ENCODE results near the gene ZMYND8. TPM values are rescaled to one million over a fixed set of nuclear protein-coding genes. Genes with fewer than 3 reads are reported as not detected.

ZMYND8 gene
- total and polyA plus RNA-seq, 2 of the 4 experiments (the other 2 are of a cell fraction) = 24.0 to 28.2 TPM

DNA sequence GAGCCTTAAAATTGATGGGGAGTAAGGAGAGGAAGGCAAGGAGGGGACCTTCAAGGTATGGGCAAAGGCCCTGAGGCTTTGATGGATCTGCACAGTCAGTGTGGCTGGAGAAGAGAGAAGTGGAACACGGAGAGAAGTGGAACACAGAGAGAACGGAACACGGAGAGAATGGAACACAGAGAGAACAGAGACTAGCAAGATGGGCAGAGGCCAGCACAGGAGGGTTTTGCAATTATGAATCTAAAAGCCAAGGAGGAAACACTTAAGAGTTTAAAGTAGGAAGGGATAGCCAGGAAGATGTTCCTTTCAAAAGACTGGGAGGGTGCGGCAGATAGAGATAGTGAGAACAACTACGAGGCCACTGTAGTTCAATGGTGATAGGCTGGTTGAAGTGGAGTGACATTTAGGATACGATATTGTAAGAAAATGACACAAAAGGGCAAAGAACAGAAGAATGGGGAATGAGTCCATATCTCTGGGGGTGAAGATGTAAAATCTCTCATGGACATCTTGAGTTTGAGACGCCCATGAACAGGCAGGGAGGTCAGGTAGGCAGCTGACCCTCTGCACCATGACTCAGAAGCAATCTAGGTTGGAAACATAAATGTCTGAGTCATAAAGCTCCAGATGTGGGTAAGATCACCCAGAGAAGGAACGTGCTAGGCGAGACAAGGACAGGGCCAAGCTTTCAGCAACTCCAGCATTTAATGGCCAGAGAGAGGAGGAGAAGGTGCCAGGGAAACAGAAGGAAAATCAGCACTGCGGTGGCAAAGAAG is 25.4 kb downstream of the ZMYND8 start (continued):
- TF ChIP-seq MAFK (IDR thresholded peaks at IDR 0.05; ENCODE audit: low read depth, low read length) = peak; percentile 18; the same call in 1 of the 2 replicates
- no peak for TF ChIP-seq POLR2A (IDR thresholded peaks at IDR 0.05; ENCODE audit: low read depth, low read length)
- TF ChIP-seq BHLHE40 (IDR thresholded peaks at IDR 0.05; ENCODE audit: low read depth, low read length) = peak; percentile 90
- TF ChIP-seq FOS (IDR thresholded peaks at IDR 0.05; ENCODE audit: low read depth, low read length) = peak; percentile 96

- peaks cover 36 to 74% of the 10 kb centered on the region in 2 experiments for H3K79me1 ChIP-seq (ENCODE audit: low read depth in 1 of 2, low read length in 2 of 2)
- BruUV-seq (replicated peaks) = no TSS peak
- H3K56ac ChIP-seq (ENCODE audit: extremely low read depth, insufficient read depth, low read length) = no peak overlapping the region
- no peaks in the 10 kb centered on the region for H4K20me1 ChIP-seq (ENCODE audit: insufficient read depth, low read length)
- dilution Hi-C loops (cut with HindIII; ENCODE audit: low sequenced_read_pairs, unreplicated experiment) (no loop called here), in situ Hi-C loops (cut with MboI; ENCODE audit: low sequenced_read_pairs) (no loop called here), intact Hi-C loops (cut with micrococcal nuclease) (no loop called here)
- DNase-seq (no peak), ATAC-seq (ENCODE audit: low read depth) (no peak)
- H2AK5ac ChIP-seq (ENCODE audit: low read depth, low read length) = peak overlapping the region; percentile 47; the same call in 1 of the 2 replicates
- TF ChIP-seq NFE2L2 (IDR thresholded peaks at IDR 0.05; ENCODE audit: low read depth, low read length) (no peak), CHD1 (IDR thresholded peaks at IDR 0.05; ENCODE audit: low read depth, low read length) (no peak), RAD21 (IDR thresholded peaks at IDR 0.05; ENCODE audit: low read length) (no peak), MAFK (IDR thresholded peaks at IDR 0.05; ENCODE audit: low read depth, low read length) (no peak), BHLHE40 (IDR thresholded peaks at IDR 0.05; ENCODE audit: low read depth, low read length) (no peak), MXI1 (IDR thresholded peaks at IDR 0.05; ENCODE audit: borderline replicate concordance, low read depth, low read length) (no peak), ELK1 (IDR thresholded peaks at IDR 0.05; ENCODE audit: borderline replicate concordance, low read depth, low read length) (no peak), RFX5 (IDR thresholded peaks at IDR 0.05; ENCODE audit: low read depth, low read length) (no peak)
- TF ChIP-seq, protein P1, sequence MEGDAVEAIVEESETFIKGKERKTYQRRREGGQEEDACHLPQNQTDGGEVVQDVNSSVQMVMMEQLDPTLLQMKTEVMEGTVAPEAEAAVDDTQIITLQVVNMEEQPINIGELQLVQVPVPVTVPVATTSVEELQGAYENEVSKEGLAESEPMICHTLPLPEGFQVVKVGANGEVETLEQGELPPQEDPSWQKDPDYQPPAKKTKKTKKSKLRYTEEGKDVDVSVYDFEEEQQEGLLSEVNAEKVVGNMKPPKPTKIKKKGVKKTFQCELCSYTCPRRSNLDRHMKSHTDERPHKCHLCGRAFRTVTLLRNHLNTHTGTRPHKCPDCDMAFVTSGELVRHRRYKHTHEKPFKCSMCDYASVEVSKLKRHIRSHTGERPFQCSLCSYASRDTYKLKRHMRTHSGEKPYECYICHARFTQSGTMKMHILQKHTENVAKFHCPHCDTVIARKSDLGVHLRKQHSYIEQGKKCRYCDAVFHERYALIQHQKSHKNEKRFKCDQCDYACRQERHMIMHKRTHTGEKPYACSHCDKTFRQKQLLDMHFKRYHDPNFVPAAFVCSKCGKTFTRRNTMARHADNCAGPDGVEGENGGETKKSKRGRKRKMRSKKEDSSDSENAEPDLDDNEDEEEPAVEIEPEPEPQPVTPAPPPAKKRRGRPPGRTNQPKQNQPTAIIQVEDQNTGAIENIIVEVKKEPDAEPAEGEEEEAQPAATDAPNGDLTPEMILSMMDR (conservative IDR thresholded peaks at IDR 0.05; ENCODE audit: low read depth, low read length) = no peak
- H4K5ac ChIP-seq (ENCODE audit: low read depth, low read length) = peak overlapping the region; percentile 15; the same call in 1 of the 2 replicates
- H3K9me1 ChIP-seq (ENCODE audit: insufficient read depth, low read length) = peaks cover 25% of the 10 kb centered on the region
- H3K4me2 ChIP-seq (ENCODE audit: low read depth, low read length) = no peak overlapping the region
- H3K27me3 ChIP-seq (ENCODE audit: control insufficient read depth, insufficient read depth, low read length) = no peaks in the 10 kb centered on the region
- no peak overlapping the region for H3K27ac ChIP-seq (ENCODE audit: insufficient read depth, low read length)
- H2BK120ac ChIP-seq (ENCODE audit: low read depth, low read length) = peak overlapping the region; percentile 83; the same call in 1 of the 2 replicates
- peak overlapping the region; percentile 31; the same call in 1 of the 2 replicates for H3K4ac ChIP-seq (ENCODE audit: low read depth, low read length)
- no peak overlapping the region for H2AK9ac ChIP-seq (replicated peaks; ENCODE audit: low read depth, low read length, poor library complexity)
- no peak overlapping the region for H2AFZ ChIP-seq (replicated peaks; ENCODE audit: low read length, poor library complexity)
- H3K4me1 ChIP-seq (ENCODE audit: control insufficient read depth, insufficient read depth, low read length) = peaks cover 17% of the 10 kb centered on the region
- H2BK5ac ChIP-seq (ENCODE audit: low read depth, low read length, poor library complexity, severe bottlenecking) = peak overlapping the region; percentile 95
- H4K8ac ChIP-seq (ENCODE audit: low read depth in 2 of 2, low read length in 2 of 2) = peak overlapping the region in 1 of 2 experiments; percentile 39; a peak in 2 of 4 replicates
- CTCF ChIA-PET = interaction anchor here (0.6 to 0.7 kb wide), 2 partner anchors 82 to 223 kb away, joined by 3 read pairs; no protein-coding TSS in a partner anchor
- H2BK20ac ChIP-seq (ENCODE audit: low read depth, low read length) = no peak overlapping the region
- H3K9me3 ChIP-seq (ENCODE audit: control insufficient read depth, insufficient read depth, low read length) = no peaks in the 10 kb centered on the region
- H3K18ac ChIP-seq (ENCODE audit: low read depth, low read length) = peak overlapping the region; percentile 3; the same call in 1 of the 2 replicates
- H4K91ac ChIP-seq (ENCODE audit: insufficient read depth, low read depth, low read length) = no peak overlapping the region
- POLR2A ChIA-PET (ENCODE audit: unreplicated experiment) = no interaction called here
- H3K23ac ChIP-seq (ENCODE audit: low read depth, low read length) = 0 out of 2 replicates have a peak overlapping the region, but pooled peaks have one; percentile 29
- H2BK15ac ChIP-seq (ENCODE audit: low read depth, low read length) = no peak overlapping the region; the same call in 2 of the 3 replicates
- peaks cover 3% of the 10 kb centered on the region for H3K36me3 ChIP-seq (ENCODE audit: control insufficient read depth, insufficient read depth, low read length)
- H3K4me3 ChIP-seq (ENCODE audit: insufficient read depth, low read depth, low read length) = no peak overlapping the region
- WGBS, 2 experiments (ENCODE audit: extremely low coverage in 2 of 2, insufficient read length in 1 of 2) = 92% methylated on average over 2 of the region's 3 CpGs; no CpG with 5 or more reads in 1 of the 2 experiments
- 0 out of 2 replicates have a peak overlapping the region, but pooled peaks have one; percentile 62 for H3K14ac ChIP-seq (replicated peaks; ENCODE audit: low read depth, low read length)
- H3K9ac ChIP-seq (ENCODE audit: low read depth, low read length) = no peak overlapping the region
These were observed 26.4 kb downstream of the ZMYND8 start for GRCh38 chr20:47330071-47330470.

All from IMR-90 (cell line).